ENCODE data around the gene MACF1. TPM values are rescaled to one million over a fixed set of nuclear protein-coding genes. Genes with fewer than 3 reads are reported as not detected.
A peak's percentile ranks its signal among the peaks of the same experiment; 100 is the strongest.

Gene MACF1
- total RNA-seq, 4 donors from 2014 or later = 230 to 378 (median 300) TPM

DNA sequence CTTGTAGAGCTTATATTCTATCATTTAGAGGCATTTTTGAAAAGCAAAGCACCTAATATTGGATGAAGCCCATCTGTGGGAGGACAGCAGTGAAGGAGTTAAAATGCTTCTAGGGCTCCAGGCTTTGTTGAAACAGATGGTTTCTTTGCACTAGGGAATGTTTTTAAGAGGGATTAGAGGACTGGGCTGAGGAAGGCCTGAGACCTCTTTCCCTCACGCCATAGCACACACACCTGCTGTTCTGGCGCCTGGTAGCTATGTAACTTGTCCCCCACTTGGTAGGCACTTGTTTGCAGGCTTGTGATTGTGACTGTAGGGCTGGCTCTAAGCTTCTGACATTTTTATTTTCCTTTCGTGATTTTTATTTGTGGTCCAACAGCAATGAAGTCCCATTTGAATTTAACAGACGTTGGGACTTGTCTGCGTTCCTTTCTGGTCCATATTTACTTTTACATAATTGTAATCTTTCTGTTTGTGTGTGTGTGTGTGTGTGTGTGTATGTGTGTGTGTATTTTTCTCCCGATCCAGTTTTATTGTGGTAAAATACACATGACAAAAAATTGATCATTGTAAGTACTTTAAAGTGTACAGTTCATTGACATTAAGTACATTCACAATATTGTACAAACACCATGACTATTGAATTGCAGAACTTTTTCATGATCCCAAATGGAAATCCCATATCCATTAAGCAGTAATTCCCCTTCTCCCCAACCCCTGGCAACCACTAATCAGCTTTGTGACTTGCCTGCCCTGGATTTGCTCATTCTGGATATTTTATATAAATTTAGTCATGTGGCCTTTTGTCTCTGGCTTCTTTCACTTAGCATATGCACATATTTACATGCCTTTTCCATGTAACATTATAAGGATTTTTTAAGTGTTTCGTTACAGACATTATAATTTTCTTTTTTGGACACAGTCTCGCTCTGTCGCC, 33.5 kb upstream of the MACF1 start:
- no peak for TF ChIP-seq CTCF (IDR thresholded peaks at IDR 0.05)
- no peak for DNase-seq (ENCODE audit: low spot score)
- ATAC-seq (ENCODE audit: low FRiP score) = no peak

DNA sequence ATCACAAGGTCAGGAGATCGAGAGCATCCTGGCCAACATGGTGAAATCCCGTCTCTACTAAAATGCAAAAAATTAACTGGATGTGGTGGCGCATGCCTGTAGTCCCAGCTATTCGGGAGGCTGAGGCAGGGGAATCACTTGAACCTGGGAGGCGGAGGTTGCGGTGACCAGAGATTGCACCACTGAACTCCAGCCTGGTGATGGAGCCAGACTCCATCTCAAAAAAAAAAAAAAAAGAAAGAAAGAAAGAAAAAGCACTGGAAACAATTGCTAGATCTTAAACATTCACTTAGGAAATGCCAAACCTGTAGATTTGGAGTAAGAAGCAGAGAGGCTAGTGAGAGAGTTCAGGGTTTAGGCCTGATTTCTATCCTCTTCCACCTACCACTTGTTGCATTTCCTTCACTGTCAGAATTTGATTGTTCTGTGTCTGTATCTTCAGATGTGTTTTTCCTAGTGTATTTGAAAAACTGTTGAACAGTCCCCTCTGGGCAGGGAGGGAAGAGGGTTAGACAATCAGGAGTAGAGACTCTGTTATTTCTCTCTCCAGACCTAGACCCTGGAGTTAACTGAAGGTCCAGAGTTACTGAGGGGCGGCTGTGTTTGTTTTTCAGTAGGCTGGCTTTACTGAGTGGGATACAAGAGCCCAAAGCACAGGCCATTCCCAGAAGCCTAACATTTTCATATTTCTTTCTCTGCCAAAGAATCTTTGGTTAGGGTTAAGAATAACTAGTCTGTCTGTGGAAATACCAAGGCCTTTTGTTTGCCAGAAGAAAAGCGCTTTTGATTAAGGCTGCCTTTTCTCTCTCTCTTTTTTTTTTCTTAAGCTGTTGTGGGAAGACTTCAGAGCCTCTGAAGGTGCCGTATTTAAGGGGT, 31.1 kb upstream of the MACF1 start:
- DNase-seq (ENCODE audit: low spot score) (no peak), ATAC-seq (ENCODE audit: low FRiP score) (no peak)
- TF ChIP-seq CTCF (IDR thresholded peaks at IDR 0.05) = no peak

GRCh38 chr1:39173995-39174380, 30.5 kb upstream of the MACF1 start:
- ATAC-seq (ENCODE audit: low FRiP score) (no peak), DNase-seq (ENCODE audit: low spot score) (no peak)
- no peak for TF ChIP-seq CTCF (IDR thresholded peaks at IDR 0.05)

- TF ChIP-seq CTCF (IDR thresholded peaks at IDR 0.05) = no peak
- DNase-seq (ENCODE audit: low spot score) = no peak
- ATAC-seq (ENCODE audit: low FRiP score) = no peak
Measured at GRCh38 chr1:39174390-39175081, 30.0 kb upstream of the MACF1 start.

- no peak for TF ChIP-seq CTCF (IDR thresholded peaks at IDR 0.05)
- no peak for DNase-seq (ENCODE audit: low spot score)
- ATAC-seq (ENCODE audit: low FRiP score) = no peak
Measured at GRCh38 chr1:39177706-39178105, 26.8 kb upstream of the MACF1 start.

DNA sequence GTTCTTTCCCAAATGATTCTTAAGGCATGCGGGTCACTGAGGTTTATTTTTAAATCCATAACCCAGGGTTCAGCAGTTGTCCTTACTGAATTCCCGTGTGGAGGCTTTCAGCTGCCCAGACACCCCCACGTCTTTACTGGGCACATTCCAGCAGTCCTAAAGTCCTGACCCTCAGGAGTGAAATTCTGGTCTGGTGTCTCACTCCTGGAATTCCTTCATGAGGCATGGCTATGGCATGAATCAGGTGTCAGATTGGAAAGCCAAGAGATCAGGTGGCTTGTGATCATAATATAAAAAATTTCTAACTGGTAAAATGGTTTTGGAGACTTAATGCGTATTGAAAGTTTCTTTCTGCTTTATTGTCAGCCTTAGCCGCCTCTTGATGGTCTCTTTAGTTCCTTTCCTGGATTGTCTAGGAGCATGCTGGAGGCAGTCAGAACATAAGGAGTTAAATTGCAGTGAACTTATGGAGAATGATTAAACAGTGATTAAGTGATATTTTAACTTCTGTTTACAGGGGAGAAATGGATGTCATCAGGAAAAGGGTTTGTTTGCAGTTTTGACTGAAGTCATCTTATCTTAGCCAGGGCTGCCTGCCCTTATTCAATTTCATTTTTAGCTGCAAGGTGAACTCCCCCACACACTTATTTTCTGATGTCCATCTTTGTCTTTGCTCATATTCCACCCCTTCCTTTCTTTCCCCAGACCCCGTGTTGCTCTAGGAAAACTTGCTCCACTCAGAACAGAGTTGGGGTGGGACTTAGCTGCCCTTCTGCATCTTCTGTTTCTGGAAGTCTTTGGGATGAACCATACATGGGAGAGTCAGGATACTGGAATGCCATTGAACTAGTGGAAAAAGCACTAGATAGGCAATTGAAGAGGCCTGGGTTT, 25.7 kb upstream of the MACF1 start:
- DNase-seq (ENCODE audit: low spot score) = no peak
- TF ChIP-seq CTCF (IDR thresholded peaks at IDR 0.05) = no peak
- peak; percentile 80 for ATAC-seq (ENCODE audit: low FRiP score)
